IPS-11a (cell line): Measurements from ENCODE around the gene TSHZ2.
"Not testable (repeated sequence)": the region's sequence is repeated elsewhere in the genome, so short reads cannot be mapped to it uniquely, and the experiment has no call there.

Experiments used
- H3K4me3 ChIP-seq: one replicate; pipeline ENCODE4 v1.5.1; 2013; ENCODE audit warnings: low read depth, low read length, control low read depth

TSHZ2 gene

GRCh38 chr20:53080687-53080962, 108.5 kb downstream of the TSHZ2 start:
- no peak overlapping the region for H3K4me3 ChIP-seq

DNA sequence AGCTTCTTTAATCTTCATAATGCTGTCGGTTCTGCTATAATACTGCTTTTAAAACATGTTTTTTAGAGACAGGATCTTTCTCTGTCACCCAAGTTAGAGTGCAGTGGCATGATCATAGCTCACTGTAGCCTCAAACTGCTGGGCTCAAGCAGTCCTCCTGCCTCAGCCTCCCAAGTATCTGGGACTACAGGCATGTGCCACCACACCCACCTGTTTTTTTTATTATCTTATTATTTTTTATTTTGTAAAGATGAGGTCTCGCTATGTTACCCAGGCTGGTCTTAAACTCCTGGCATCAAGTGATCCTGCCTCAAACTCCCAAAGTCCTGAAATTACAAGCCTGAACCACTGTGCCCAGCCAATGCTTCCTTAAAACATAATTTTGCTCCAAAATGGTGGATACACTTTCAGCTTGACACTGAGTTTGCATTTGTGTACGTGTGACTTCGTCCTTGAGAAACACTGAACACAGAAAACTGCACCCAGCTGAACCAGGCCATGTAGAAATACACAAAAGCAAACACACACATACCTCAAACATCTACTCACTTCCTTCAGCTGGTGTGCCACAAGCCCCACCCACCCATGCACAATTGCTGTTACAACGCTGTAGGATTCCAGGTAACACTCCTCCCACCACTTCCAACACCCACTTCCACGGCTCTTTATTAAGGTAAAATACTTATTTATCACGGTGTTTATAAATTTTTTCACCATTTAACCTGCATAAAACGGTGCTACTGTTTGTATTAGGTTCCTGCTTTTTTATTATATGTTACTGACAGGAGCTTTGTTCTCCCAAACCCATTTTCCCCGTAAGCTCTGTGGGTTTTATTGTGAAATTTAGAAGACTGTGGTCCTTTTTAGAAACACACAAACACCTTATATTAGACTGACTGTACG, 109.1 kb downstream of the TSHZ2 start:
- no peak overlapping the region for H3K4me3 ChIP-seq

DNA sequence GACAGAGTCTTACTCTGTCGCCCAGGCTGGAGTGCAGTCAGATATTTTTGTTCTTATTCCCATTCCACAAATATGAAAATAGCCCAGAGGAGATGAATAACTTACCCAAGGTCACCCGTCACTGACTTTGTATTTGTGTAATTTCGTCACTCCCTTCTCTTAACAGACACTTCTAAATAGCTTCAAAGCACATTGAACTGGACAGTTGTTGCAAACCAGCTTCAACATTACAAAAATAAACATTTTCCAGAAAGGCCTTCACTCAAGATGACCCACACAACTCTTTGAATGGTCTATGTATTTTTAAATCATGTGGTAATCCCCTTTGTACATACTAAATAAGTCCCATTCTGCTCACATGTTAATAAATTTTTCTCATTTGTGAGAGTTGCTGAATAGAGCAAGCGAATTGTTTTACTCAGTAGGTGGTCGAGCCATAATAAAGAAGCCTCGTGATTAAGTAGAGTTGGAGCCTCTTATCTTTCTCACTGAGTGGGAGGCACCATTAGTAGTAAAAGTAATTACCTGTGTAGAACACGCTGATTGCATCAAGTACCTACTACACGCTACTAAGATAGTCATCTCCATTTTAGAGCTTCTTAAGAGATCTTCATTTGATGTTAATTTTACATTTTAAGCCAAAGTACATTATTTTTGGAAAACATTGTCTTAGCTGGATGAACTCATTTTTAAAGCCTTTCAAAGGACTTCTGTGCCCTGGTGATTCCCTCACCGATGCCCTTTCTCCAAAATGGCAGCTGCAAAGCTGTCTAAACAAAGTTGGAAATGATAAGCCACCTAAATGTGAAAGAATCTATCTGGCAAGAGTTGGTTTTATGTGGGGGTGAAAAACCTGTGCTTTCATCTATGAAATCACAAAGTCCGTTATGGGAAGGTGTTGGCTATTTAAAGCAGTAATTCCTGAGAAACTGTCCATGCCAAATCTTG, 110.0 kb downstream of the TSHZ2 start:
- H3K4me3 ChIP-seq = no peak overlapping the region

- H3K4me3 ChIP-seq = no peak overlapping the region
These were observed 111.3 kb downstream of the TSHZ2 start for GRCh38 chr20:53083411-53083810.

DNA sequence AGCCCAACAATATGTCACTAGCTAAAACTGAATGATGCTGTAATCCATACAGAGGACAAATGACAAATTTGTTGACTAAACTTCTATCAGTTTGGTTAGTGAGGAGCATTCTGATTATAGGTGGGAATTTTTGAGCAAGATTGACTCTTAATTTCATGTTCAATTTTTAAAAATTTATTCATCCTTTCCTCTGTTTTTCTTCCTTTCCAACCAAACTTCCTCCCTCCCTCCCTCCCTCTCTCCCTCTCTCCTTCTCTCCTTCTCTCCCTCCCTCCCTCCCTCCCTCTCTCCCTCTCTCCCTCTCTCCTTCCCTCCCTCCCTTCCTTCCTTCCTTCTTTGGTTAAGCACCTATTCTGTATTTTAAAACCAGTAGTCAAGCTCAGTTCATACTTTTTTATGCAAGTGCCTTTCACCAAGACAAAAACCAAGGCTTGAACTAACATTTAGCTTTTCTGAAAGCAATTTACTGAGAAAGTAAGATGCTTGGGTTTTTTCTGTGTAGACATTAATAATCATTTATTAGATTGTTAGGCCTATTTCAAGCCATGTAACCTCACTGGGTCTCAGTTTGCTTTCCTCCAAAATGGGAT, 112.3 kb downstream of the TSHZ2 start:
- no peak overlapping the region for H3K4me3 ChIP-seq

DNA sequence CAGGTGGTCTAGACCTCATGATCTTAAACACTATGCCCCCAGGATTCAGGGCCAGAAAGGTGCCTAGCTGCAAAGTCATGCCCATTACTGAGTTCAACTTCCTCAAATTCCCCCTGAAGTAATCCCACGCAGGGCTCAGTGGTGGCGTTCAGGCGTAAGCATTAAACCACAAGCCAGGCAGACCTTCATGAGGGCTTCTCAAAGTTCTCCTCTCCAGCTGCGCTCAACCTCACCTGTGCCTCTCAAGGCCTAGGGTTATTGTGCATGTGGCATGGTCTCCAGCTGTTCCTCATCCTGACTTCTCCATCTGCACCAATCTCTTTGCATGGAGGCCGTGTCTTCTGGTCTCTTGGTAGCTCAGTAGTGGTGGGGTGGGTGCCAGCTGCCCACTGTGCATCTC, 113.6 kb downstream of the TSHZ2 start:
- H3K4me3 ChIP-seq = no peak overlapping the region

GRCh38 chr20:53087037-53087777, 115.0 kb downstream of the TSHZ2 start:
- H3K4me3 ChIP-seq = no peak overlapping the region

DNA sequence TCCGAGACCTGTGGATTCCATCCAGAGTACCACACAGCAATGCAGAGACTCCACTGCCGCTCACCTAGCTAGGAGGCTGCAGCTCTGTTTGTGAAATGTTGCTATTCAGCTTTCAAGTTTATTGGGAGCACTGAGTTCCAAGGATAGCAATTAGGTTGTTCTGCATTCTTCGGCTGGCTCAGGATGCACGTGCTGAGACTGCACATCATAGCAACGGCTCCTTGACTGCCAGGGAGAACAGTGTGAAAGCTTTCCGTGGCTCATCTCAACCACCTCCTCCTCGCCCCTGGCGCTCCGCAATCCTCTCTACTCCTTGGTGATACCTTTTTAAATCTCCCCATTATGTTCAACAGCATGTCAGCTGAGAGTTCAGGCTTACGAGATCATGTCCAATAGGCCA, 116.6 kb downstream of the TSHZ2 start:
- no peak overlapping the region for H3K4me3 ChIP-seq

DNA sequence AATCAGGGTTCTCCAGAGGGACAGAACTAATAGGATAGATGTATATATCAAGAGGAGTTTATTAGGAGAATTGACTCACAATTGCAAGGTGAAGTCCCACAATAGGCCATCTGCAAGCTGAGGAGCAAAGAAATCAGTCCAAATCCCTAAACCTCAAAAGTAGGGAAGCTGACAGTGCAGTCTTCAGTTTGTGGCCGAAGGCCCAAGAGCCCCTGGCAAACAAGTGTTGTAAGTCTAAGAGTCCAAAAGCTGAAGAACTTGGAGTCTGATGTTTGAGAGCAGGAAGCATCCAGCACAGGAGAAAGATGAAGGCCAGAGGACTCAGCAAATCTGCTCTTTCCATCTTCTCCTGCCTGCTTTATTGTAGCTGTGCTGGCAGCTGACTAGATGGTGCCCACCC, 117.7 kb downstream of the TSHZ2 start:
- H3K4me3 ChIP-seq = not testable (repeated sequence)

DNA sequence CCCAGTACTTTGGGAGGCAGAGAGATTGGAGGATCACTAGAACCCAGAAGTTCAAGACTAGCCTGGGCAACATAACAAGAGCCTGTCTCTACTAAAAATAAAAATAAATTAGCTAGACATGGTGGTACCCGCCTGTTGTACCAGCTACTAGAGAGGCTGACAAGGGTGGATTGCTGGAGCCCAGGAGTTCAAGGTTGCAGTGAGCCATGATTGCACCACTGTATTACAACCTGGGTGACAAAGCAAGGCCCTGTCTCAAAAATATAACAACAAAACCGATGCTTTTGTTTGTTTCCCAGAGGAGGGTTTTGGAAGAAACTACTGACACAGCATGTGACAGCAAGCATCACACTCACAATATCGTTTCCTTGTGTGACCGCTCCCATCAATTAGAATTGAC, 119.6 kb downstream of the TSHZ2 start:
- no peak overlapping the region for H3K4me3 ChIP-seq

- no peak overlapping the region for H3K4me3 ChIP-seq
These were observed 120.7 kb downstream of the TSHZ2 start for GRCh38 chr20:53092772-53093300.

GRCh38 chr20:53097371-53097770, 125.2 kb downstream of the TSHZ2 start:
- H3K4me3 ChIP-seq = no peak overlapping the region

DNA sequence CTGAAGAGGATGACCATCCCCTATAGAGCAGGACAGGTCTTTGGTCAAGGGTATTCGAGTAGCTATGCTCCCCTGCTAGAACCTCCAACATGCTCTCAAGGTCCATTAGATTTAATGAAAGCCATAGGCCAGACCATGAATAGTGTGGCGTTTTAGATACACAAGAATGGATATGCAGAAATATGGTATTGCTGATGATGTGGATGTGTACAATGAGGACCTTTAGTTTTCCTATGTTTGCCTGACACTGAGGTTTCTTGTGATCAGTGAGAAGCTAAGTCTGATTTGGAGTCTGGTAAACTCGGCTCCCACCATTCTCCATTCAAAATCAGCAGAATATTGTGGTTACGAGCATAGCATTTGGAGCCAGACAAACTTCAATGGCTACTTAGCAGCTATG, 125.6 kb downstream of the TSHZ2 start:
- no peak overlapping the region for H3K4me3 ChIP-seq

GRCh38 chr20:53098621-53099020, 126.5 kb downstream of the TSHZ2 start:
- H3K4me3 ChIP-seq = no peak overlapping the region

GRCh38 chr20:53099856-53100255, 127.7 kb downstream of the TSHZ2 start:
- no peak overlapping the region for H3K4me3 ChIP-seq

GRCh38 chr20:53100476-53100911, 128.3 kb downstream of the TSHZ2 start:
- no peak overlapping the region for H3K4me3 ChIP-seq

DNA sequence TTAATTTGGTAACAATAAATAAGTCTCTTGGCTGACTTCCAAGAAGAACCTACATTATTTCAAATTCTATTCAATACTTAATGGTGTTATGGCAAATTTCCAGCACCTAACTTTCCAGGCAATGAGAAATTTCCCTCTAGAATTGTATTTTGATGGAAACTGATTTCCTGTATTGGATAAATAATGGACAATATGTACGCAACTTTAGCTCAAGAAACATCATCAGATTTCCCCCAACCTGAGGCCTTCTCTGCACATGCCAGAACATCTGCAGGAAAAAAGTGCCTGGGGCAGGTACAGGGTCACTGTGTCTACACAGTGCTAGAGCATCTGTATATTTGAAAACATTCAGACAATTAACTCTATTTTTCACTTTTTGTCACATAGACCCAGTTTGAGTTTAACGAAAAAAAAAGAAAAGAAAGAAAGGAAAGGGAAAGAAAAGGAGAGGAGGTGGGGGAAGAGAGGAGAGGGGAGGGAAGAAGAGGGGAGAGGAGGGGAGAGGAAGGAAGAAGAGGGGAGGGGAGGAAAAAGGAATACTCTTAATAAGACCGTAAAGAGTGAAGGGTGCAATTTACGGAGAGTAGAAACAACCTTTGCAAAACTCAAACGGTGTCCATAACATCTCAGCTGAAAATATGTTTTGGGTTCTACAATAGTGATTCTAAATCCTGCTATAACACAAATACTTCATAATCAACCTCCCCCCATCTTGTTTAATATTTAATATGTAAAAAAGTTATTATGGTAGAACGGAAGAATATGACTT, 130.0 kb downstream of the TSHZ2 start:
- no peak overlapping the region for H3K4me3 ChIP-seq

- no peak overlapping the region for H3K4me3 ChIP-seq
These were observed 131.0 kb downstream of the TSHZ2 start for GRCh38 chr20:53103124-53103523.

GRCh38 chr20:53104884-53105283, 132.7 kb downstream of the TSHZ2 start:
- H3K4me3 ChIP-seq = no peak overlapping the region

GRCh38 chr20:53116733-53117132, 144.6 kb downstream of the TSHZ2 start:
- H3K4me3 ChIP-seq = no peak overlapping the region
